DMS53 treated with DMSO at 0.1 percent for 48 hours (cell line): ENCODE measurements around the gene ELK3.

Experiments
- DNase-seq: peaks from one replicate; lab custom pipeline; 2025; ENCODE audit not compliant: unreplicated experiment; lab: John Stamatoyannopoulos, UW

ELK3 gene

GRCh38 chr12:96256672-96257361 lies 62.6 kb downstream of the ELK3 start:
- no peak for DNase-seq

GRCh38 chr12:96257550-96258103 lies 63.5 kb downstream of the ELK3 start:
- DNase-seq, result no peak

- DNase-seq, result no peak
Measured at GRCh38 chr12:96258104-96258961, 64.2 kb downstream of the ELK3 start.

- no peak for DNase-seq
Measured at GRCh38 chr12:96260231-96260630, 66.1 kb downstream of the ELK3 start.

- no peak for DNase-seq
Measured at GRCh38 chr12:96260644-96261043, 66.5 kb downstream of the ELK3 start.

- no peak for DNase-seq
Measured at GRCh38 chr12:96261557-96261956, 67.4 kb downstream of the ELK3 start.

- DNase-seq, result peak; percentile 97
Measured at GRCh38 chr12:96263449-96263902, 69.3 kb downstream of the ELK3 start.

- no peak for DNase-seq
Measured at GRCh38 chr12:96265400-96265799, 71.2 kb downstream of the ELK3 start.

GRCh38 chr12:96265836-96266235 lies 71.7 kb downstream of the ELK3 start:
- no peak for DNase-seq

GRCh38 chr12:96266238-96266637 lies 72.1 kb downstream of the ELK3 start:
- no peak for DNase-seq

GRCh38 chr12:96271469-96272199 lies 77.5 kb downstream of the ELK3 start:
- DNase-seq, result no peak

GRCh38 chr12:96274331-96274730 lies 80.2 kb downstream of the ELK3 start:
- DNase-seq, result no peak

GRCh38 chr12:96285158-96285557 lies 91.0 kb downstream of the ELK3 start:
- DNase-seq, result no peak

- no peak for DNase-seq
Measured at GRCh38 chr12:96289067-96289466, 94.9 kb downstream of the ELK3 start.

- DNase-seq, result no peak
Measured at GRCh38 chr12:96293093-96293492, 98.9 kb downstream of the ELK3 start.

- DNase-seq, result no peak
Measured at GRCh38 chr12:96294831-96295230, 100.7 kb downstream of the ELK3 start.

GRCh38 chr12:96295532-96296160 lies 101.5 kb downstream of the ELK3 start:
- DNase-seq, result no peak

GRCh38 chr12:96297504-96297903 lies 103.3 kb downstream of the ELK3 start:
- DNase-seq, result no peak

GRCh38 chr12:96300064-96300463 lies 105.9 kb downstream of the ELK3 start:
- no peak for DNase-seq

GRCh38 chr12:96301732-96302131 lies 107.6 kb downstream of the ELK3 start:
- DNase-seq, result no peak
